ENCODE results near the gene YJEFN3. TPM values are rescaled to one million over a fixed set of nuclear protein-coding genes. Genes with fewer than 3 reads are reported as not detected.
A peak's percentile ranks its signal among the peaks of the same experiment; 100 is the strongest.

The YJEFN3 gene, protein sequence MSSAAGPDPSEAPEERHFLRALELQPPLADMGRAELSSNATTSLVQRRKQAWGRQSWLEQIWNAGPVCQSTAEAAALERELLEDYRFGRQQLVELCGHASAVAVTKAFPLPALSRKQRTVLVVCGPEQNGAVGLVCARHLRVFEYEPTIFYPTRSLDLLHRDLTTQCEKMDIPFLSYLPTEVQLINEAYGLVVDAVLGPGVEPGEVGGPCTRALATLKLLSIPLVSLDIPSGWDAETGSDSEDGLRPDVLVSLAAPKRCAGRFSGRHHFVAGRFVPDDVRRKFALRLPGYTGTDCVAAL
- 10 to 100 TPM in 1 of 2 donors, 1 to 10 TPM in 1; 10.0 to 14.9 TPM for total RNA-seq

DNA sequence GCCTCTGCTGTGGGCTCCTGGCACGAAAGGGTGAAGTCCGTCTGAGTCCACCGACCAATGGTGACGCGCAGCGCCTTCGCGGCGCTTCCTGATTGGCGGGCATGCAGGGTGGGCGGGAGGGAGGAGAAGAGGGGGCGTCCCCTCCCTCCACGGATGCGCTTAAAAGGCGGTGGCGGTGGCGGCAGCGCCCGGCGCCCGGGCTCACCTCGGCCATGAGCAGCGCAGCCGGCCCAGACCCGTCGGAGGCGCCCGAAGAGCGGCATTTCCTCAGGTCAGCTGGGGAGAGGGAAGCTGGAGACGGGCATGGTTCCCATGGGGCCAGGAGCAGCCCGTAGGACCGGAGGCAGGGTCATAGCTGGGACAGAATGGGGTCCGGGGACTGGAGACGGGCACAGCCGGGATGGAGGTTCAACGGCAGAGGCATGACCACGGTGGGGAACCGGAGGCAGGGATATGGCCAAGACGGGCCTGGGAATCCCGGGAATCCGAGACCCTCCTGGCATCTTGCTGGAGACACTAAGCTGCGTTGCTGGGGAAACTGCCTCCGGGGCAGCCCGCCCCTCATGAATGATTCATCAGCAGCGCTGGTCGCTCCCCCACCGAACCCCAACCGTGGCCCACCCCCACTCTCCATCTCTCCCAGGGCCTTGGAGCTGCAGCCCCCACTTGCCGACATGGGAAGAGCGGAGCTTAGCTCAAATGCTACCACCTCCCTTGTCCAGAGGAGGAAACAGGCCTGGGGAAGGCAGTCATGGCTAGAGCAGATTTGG is at the start of gene YJEFN3:
YJEFN3 (plus strand) TSS at position 191 of the 770 bp plus-strand sequence; CDS start at position 213, 22 bp downstream.
- ATAC-seq (no peak), DNase-seq (ENCODE audit: low spot score) (no peak)
- Mint-ChIP-seq H3K4me1 (ENCODE audit: low read depth in 2 of 2) (peaks cover 3 to 6% of the 10 kb centered on the region in 2 donors), H3K4me3 (no peak within 1 kb of the TSS), H3K9me3 (no peaks in the 10 kb centered on the region), H3K27me3 (no peaks in the 10 kb centered on the region), H3K27ac (peak within 1 kb of the TSS in 1 of 2 donors; percentile 31), H3K36me3 (no peaks in the 10 kb centered on the region)

DNA sequence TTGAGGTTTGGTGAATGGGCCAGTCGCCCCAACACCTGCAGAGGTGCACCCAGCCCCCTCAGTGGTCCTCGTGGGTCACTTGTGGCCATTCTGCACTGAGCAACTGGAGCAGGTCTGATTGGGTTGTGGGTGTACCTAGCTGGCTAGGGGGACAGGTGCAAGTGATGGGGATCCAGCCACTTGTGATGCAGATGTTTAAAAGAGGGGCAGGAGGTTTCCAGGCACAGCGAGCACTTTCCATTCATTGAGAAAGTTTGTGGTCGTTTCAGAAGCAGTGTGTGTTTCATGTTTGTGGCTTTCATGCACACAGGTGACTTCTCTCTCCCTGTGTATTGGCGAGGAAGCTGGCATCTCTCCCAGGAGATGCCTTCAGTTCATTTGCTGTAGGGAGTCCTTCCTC is 48.0 kb upstream of the YJEFN3 start:
- Mint-ChIP-seq H3K4me1 (ENCODE audit: low read depth in 2 of 2) (peaks cover 42 to 50% of the 10 kb centered on the region in 2 donors), H3K27ac (peak overlapping the region; percentile 32 to 41), H3K36me3 (no peaks in the 10 kb centered on the region), H3K9me3 (no peaks in the 10 kb centered on the region), H3K27me3 (no peaks in the 10 kb centered on the region), H3K4me3 (no peak overlapping the region)
- peak in 1 of 2 donors; percentile 2 for ATAC-seq
- no peak for DNase-seq (ENCODE audit: low spot score)

GRCh38 chr19:19482809-19483596 is 45.7 kb upstream of the YJEFN3 start:
- Mint-ChIP-seq H3K9me3 (no peaks in the 10 kb centered on the region), H3K4me1 (ENCODE audit: low read depth in 2 of 2) (peaks cover 30 to 37% of the 10 kb centered on the region in 2 donors), H3K27me3 (no peaks in the 10 kb centered on the region), H3K36me3 (no peaks in the 10 kb centered on the region), H3K4me3 (no peak overlapping the region), H3K27ac (peak overlapping the region; percentile 46 to 72)
- no peak for DNase-seq (ENCODE audit: low spot score)
- no peak for ATAC-seq

DNA sequence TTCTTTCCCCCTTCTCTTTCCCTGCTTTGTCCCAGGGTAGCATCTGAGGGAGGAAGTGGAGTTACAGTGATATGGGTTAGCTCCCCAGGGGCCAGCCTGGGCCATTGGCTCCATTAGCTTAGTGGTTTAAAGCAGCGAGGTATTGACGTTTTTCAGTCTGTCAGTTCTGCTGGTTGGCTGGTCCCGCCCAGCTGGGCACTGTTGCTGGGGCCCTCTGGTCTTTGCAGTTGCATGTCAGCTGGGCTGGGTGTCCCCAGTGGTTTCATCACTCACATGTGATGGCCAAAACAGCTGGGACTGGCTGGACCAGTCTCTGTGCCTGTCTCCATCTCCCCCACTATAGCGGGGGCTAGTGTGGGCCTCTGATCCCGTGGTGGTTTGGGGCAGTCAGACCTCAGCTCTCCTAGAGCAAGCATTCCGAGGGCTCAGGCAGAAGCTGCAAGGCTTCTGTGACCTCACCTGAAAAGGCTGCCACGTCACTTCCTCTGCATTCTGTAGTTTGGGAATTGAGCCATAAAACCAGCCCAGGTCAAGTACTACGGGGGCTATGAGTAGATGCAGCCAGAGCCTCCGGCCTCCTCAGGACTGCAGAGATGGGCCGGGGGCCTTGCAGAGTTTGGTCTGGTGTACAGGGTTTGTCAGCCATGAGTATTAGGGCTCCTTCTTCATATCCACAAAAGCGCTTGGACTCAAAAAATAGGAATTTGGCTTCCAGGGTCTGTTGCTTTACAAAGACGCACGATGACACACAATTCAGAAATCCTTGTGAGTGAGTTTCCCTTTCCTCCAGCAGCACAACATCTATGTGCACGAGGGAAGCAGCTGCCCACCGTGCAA is 43.3 kb upstream of the YJEFN3 start:
- peak overlapping the region in 1 of 2 donors; percentile 50 for H3K27ac Mint-ChIP-seq
- no peak for ATAC-seq
- H3K9me3 Mint-ChIP-seq = no peaks in the 10 kb centered on the region
- peaks cover 46% of the 10 kb centered on the region in 2 donors for H3K4me1 Mint-ChIP-seq (ENCODE audit: low read depth in 2 of 2)
- DNase-seq (ENCODE audit: low spot score) = no peak
- H3K27me3 Mint-ChIP-seq = no peaks in the 10 kb centered on the region
- H3K4me3 Mint-ChIP-seq = no peak overlapping the region
- no peaks in the 10 kb centered on the region for H3K36me3 Mint-ChIP-seq

DNA sequence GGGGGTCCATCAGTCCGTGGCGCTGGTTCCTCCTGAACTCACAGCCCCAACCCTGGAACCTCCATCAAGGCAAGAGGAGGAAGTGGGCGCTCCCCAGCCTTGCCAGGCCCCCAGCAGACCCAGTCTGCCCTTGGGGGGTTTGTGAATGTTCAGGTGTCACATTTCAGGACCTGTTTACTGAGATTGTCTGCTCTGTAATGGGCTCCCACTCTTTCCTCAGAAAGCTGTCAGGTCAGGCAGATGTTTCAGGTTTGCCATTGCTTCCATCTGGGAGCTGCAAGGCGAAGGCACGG is 42.8 kb upstream of the YJEFN3 start:
- Mint-ChIP-seq H3K27ac (peak overlapping the region in 1 of 2 donors; percentile 50), H3K4me3 (no peak overlapping the region), H3K27me3 (no peaks in the 10 kb centered on the region), H3K36me3 (no peaks in the 10 kb centered on the region), H3K9me3 (no peaks in the 10 kb centered on the region), H3K4me1 (ENCODE audit: low read depth in 2 of 2) (peaks cover 46 to 47% of the 10 kb centered on the region in 2 donors)
- ATAC-seq (no peak), DNase-seq (ENCODE audit: low spot score) (no peak)

DNA sequence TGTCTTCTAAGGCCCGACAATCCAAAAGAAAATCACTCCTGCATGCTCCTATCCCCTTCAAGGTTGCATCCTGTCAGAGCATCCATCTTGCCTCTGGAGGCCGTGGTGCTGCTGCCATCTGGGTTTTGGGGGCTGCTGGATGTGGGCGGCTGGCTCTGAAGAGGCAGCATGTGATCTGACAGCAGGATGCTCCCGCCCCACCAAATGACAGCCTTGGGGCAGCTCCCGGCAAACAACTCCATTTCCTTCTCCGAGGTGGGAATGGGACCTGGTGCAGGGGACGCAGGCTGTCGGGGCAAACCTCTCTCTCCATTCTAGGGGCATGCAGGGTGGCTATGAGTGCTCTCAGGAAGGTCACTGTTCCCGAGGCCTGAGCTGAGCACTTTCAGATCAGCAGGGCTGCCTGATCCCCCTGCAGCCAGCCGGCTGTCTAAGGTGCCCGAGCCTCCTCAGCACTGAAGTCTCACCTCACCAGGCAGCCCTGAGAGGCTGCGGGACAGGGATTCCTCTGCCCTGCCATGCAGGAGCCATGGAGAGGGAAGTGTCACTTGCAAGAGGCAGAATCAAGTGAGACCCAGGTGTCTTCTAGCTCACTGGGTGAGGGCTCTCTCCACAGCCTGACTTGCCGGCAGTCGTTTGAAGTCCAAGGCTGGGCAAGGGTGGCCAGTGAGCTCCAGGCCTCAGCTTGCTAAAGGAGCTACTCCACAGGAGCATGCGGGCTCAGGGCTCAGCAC is 42.2 kb upstream of the YJEFN3 start:
- Mint-ChIP-seq H3K9me3 (no peaks in the 10 kb centered on the region), H3K4me1 (ENCODE audit: low read depth in 2 of 2) (peaks cover 43 to 46% of the 10 kb centered on the region in 2 donors)

GRCh38 chr19:19487077-19487949 is 41.4 kb upstream of the YJEFN3 start:
- DNase-seq (ENCODE audit: low spot score) (no peak), ATAC-seq (no peak)
- Mint-ChIP-seq H3K27ac (peak overlapping the region; percentile 96 to 98), H3K4me3 (no peak overlapping the region), H3K27me3 (no peaks in the 10 kb centered on the region), H3K9me3 (no peaks in the 10 kb centered on the region), H3K4me1 (ENCODE audit: low read depth in 2 of 2) (peaks cover 43 to 44% of the 10 kb centered on the region in 2 donors), H3K36me3 (no peaks in the 10 kb centered on the region)

More for the DNA sequence above, 42.2 kb upstream of the YJEFN3 start:
- ATAC-seq (no peak), DNase-seq (ENCODE audit: low spot score) (no peak)
- Mint-ChIP-seq H3K27ac (peak overlapping the region; percentile 96 to 98), H3K4me3 (no peak overlapping the region), H3K36me3 (no peaks in the 10 kb centered on the region), H3K27me3 (no peaks in the 10 kb centered on the region)

GRCh38 chr19:19487950-19488874 is 40.5 kb upstream of the YJEFN3 start:
- ATAC-seq (no peak), DNase-seq (ENCODE audit: low spot score) (no peak)
- Mint-ChIP-seq H3K9me3 (no peaks in the 10 kb centered on the region), H3K27ac (peak overlapping the region; percentile 96 to 98), H3K36me3 (no peaks in the 10 kb centered on the region), H3K27me3 (no peaks in the 10 kb centered on the region), H3K4me1 (ENCODE audit: low read depth in 2 of 2) (peaks cover 38 to 42% of the 10 kb centered on the region in 2 donors), H3K4me3 (peak overlapping the region; percentile 12)

DNA sequence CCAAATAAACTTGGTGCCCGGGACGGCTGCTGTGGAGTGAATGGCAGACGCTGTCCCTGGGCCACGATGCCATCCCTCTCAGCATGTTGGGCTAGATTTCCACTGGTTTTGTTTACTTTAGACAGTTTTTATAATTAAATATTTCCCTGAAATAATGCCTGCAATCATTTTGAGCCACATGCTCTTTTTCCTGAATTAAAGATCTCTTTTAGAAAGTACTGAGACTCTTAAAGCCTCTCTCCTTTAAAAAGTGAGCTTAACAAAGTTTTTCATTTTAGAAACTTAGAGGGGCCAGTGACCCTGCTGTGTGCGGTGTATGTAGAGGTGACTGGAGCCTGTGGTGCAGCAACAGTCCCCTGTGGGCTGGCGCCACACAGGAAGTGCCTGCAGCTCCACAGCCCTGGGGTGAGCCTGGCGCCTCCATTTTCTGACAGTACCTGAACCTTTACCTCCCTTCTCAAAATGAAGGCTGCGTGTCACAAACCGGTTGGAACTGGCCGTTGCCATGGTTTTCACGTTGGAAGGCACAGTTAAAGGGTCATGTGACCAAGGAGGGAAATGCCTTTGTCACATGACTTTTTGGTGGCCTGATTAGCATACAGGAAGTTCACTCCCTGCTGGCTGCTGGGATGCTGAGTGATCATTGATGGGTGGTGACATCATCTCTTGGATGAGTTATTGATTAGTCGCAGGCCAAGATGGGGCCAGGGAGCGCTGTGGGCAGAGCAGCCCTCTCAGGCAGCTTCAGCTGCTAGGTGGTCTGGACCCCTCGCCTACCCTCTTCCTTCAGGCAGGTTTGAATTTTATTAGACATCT is 39.6 kb upstream of the YJEFN3 start:
- peak; percentile 89 for DNase-seq (ENCODE audit: low spot score)
- ATAC-seq = peak; percentile 89 to 95
- Mint-ChIP-seq H3K9me3 (no peaks in the 10 kb centered on the region), H3K36me3 (no peaks in the 10 kb centered on the region), H3K27ac (peak overlapping the region; percentile 96 to 98), H3K4me1 (ENCODE audit: low read depth in 2 of 2) (peaks cover 37 to 38% of the 10 kb centered on the region in 2 donors), H3K4me3 (peak overlapping the region; percentile 80), H3K27me3 (no peaks in the 10 kb centered on the region)

DNA sequence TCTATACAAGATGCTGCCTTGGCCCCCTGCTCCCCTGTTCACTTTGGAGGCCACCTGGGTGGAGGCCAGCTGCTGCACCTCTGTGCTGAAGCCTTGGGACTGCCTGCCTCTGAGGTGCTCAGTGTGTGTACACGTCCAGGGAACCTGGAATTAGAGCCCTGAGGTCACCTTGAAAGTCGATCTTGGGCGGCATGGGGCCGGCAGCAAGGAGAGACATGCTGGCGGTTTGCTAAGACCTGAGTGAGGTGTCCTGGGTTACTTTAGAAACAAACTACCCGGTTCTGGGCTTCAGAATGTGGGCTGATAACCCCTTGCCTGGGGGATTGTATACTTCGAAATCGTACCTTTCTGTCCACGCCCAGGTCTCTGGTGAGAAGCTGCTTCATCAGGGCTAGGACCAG is 38.9 kb upstream of the YJEFN3 start:
- H3K27ac Mint-ChIP-seq = peak overlapping the region; percentile 96 to 98
- no peaks in the 10 kb centered on the region for H3K27me3 Mint-ChIP-seq
- DNase-seq (ENCODE audit: low spot score) = no peak
- H3K4me1 Mint-ChIP-seq (ENCODE audit: low read depth in 2 of 2) = peaks cover 38 to 39% of the 10 kb centered on the region in 2 donors
- no peaks in the 10 kb centered on the region for H3K36me3 Mint-ChIP-seq
- no peaks in the 10 kb centered on the region for H3K9me3 Mint-ChIP-seq
- H3K4me3 Mint-ChIP-seq = peak overlapping the region; percentile 80
- no peak for ATAC-seq
